Brain microvascular endothelial cell (primary cell): Measurements from ENCODE around the gene RNF26.

ENCODE experiments used
- DNase-seq: peaks from one replicate; pipeline ENCODE4 v3.0.0-alpha.2; 2020
- H3K27ac ChIP-seq: fragments of 250-450 bp; sonication (Bioruptor Pico); 2 replicates; pipeline ENCODE4 v1.5.1; 2020; ENCODE audit warnings: mild to moderate bottlenecking, moderate library complexity
- H3K27me3 ChIP-seq: fragments of 250-450 bp; sonication (Bioruptor Pico); replicated peaks from 2 replicates; pipeline ENCODE4 v1.5.1; 2020; ENCODE audit warnings: mild to moderate bottlenecking
- H3K36me3 ChIP-seq: fragments of 250-450 bp; sonication (Bioruptor Pico); replicated peaks from 2 replicates; pipeline ENCODE4 v1.5.1; 2020; ENCODE audit warnings: mild to moderate bottlenecking
- H3K4me3 ChIP-seq: 2 replicates; pipeline ENCODE4 v1.5.1; 2011; ENCODE audit warnings: low read depth, mild to moderate bottlenecking, control low read depth, low read length, moderate library complexity
- CTCF ChIP-seq: IDR thresholded peaks from 2 replicates; pipeline ENCODE4 v1.5.1; 2011; ENCODE audit warnings: low read depth, mild to moderate bottlenecking, moderate library complexity, low read length, control low read depth, inconsistent platforms; ENCODE audit errors: missing control alignments
- in situ Hi-C: cut with HindIII; loops from 2 replicates; pipeline ENCODE4 v1.10.0; 2017; ENCODE audit warnings: low sequenced_read_pairs, low pct_ligation_motif_present

RNF26 gene

GRCh38 chr11:119347940-119348605 is 13.7 kb downstream of the RNF26 start:
- Histone ChIP-seq H3K27ac (no peak overlapping the region), H3K36me3 (no peaks in the 10 kb centered on the region), H3K4me3 (no peak overlapping the region), H3K27me3 (peaks cover 2% of the 10 kb centered on the region)
- DNase-seq = no peak
- in situ Hi-C loops = no loop called here
- TF ChIP-seq CTCF = no peak

GRCh38 chr11:119350302-119350701 is 16.0 kb downstream of the RNF26 start:
- DNase-seq = no peak
- H3K4me3 ChIP-seq = no peak overlapping the region
- H3K36me3 ChIP-seq = no peaks in the 10 kb centered on the region
- peaks cover 2% of the 10 kb centered on the region for H3K27me3 ChIP-seq
- no peak for TF ChIP-seq CTCF
- no peak overlapping the region for H3K27ac ChIP-seq
- in situ Hi-C loops = no loop called here

- Histone ChIP-seq H3K36me3 (no peaks in the 10 kb centered on the region), H3K27me3 (peaks cover 2% of the 10 kb centered on the region), H3K4me3 (no peak overlapping the region), H3K27ac (no peak overlapping the region)
- TF ChIP-seq CTCF = no peak
- DNase-seq = no peak
- in situ Hi-C loops = no loop called here
Measured at GRCh38 chr11:119351232-119351631, 16.9 kb downstream of the RNF26 start.

GRCh38 chr11:119352857-119353260 is 18.5 kb downstream of the RNF26 start:
- DNase-seq = no peak
- H3K4me3 ChIP-seq = no peak overlapping the region
- H3K36me3 ChIP-seq = no peaks in the 10 kb centered on the region
- no peaks in the 10 kb centered on the region for H3K27me3 ChIP-seq
- in situ Hi-C loops = no loop called here
- no peak for TF ChIP-seq CTCF
- H3K27ac ChIP-seq = no peak overlapping the region

- Histone ChIP-seq H3K27me3 (no peaks in the 10 kb centered on the region), H3K36me3 (no peaks in the 10 kb centered on the region), H3K4me3 (no peak overlapping the region), H3K27ac (no peak overlapping the region)
- DNase-seq = no peak
- in situ Hi-C loops = no loop called here
- no peak for TF ChIP-seq CTCF
Measured at GRCh38 chr11:119355091-119355843, 20.9 kb downstream of the RNF26 start.
